Stimulated activated CD8-positive, alpha-beta memory T cell treated with anti-CD3 and anti-CD28 coated beads, Interleukin-12 subunit alpha, Interleukin-12 subunit beta, amount 100 ng/mL, for 4 hours (primary cell): ENCODE data around the gene MMD2.
A peak's percentile ranks its signal among the peaks of the same experiment; 100 is the strongest.
"Not testable (repeated sequence)": the region's sequence is repeated elsewhere in the genome, so short reads cannot be mapped to it uniquely, and the experiment has no call there.

ENCODE experiments used
- DNase-seq: peaks from one replicate; pipeline ENCODE4 v3.0.0-alpha.2; 2020; ENCODE audit warnings: low read depth

The MMD2 gene

GRCh38 chr7:4893929-4894475 lies 65.0 kb downstream of the MMD2 start:
- no peak for DNase-seq

- not testable (repeated sequence) for DNase-seq
These were observed 65.8 kb downstream of the MMD2 start for GRCh38 chr7:4893188-4893587.

- DNase-seq = not testable (repeated sequence)
These were observed 67.5 kb downstream of the MMD2 start for GRCh38 chr7:4891522-4891921.

GRCh38 chr7:4889682-4890081 lies 69.3 kb downstream of the MMD2 start:
- DNase-seq = no peak

- DNase-seq = no peak
These were observed 70.8 kb downstream of the MMD2 start for GRCh38 chr7:4888161-4888560.

- no peak for DNase-seq
These were observed 72.3 kb downstream of the MMD2 start for GRCh38 chr7:4886671-4887070.

- DNase-seq = no peak
These were observed 73.6 kb downstream of the MMD2 start for GRCh38 chr7:4885317-4885807.

- no peak for DNase-seq
These were observed 74.8 kb downstream of the MMD2 start for GRCh38 chr7:4884164-4884563.

- DNase-seq = peak; percentile 60
These were observed 75.4 kb downstream of the MMD2 start, which contains the start of gene RADIL for GRCh38 chr7:4883372-4884144. Gene RADIL, minus strand, starts transcription at chr7:4883716. Its CDS starts 5,577 bp downstream, at chr7:4878139.

- no peak for DNase-seq
These were observed 76.0 kb downstream of the MMD2 start for GRCh38 chr7:4883033-4883371.

GRCh38 chr7:4882169-4883032 lies 76.6 kb downstream of the MMD2 start:
- no peak for DNase-seq

- no peak for DNase-seq
These were observed 78.8 kb downstream of the MMD2 start for GRCh38 chr7:4880218-4880617.

- DNase-seq = no peak
These were observed 79.4 kb downstream of the MMD2 start for GRCh38 chr7:4879396-4880081.

- no peak for DNase-seq
These were observed 80.4 kb downstream of the MMD2 start for GRCh38 chr7:4878336-4879335.

- no peak for DNase-seq
These were observed 82.4 kb downstream of the MMD2 start for GRCh38 chr7:4876586-4876985.

GRCh38 chr7:4875391-4875790 lies 83.6 kb downstream of the MMD2 start:
- DNase-seq = no peak

- no peak for DNase-seq
These were observed 85.7 kb downstream of the MMD2 start for GRCh38 chr7:4873071-4873944.

- no peak for DNase-seq
These were observed 86.9 kb downstream of the MMD2 start for GRCh38 chr7:4871930-4872675.

- DNase-seq = no peak
These were observed 87.8 kb downstream of the MMD2 start for GRCh38 chr7:4871056-4871680.
